ENCODE data around the gene LTBP2.
"Not testable (repeated sequence)": the region's sequence is repeated elsewhere in the genome, so short reads cannot be mapped to it uniquely, and the experiment has no call there.

Gene LTBP2

GRCh38 chr14:74538411-74539391 lies 73.3 kb downstream of the LTBP2 start:
- no peak for TF ChIP-seq POLR2AphosphoS5 (IDR thresholded peaks at IDR 0.05; ENCODE audit: low read depth, low read length)
- no peak for TF ChIP-seq TAF1 (IDR thresholded peaks at IDR 0.05; ENCODE audit: borderline replicate concordance, low read depth, low read length)
- no peak for TF ChIP-seq POLR2A (IDR thresholded peaks at IDR 0.05; ENCODE audit: low read depth, low read length)
- FAIRE-seq (no peak), DNase-seq (ENCODE audit: insufficient read length) (no peak)

GRCh38 chr14:74536336-74536735 lies 75.7 kb downstream of the LTBP2 start:
- not testable (repeated sequence) for FAIRE-seq

GRCh38 chr14:74535756-74536325 lies 76.2 kb downstream of the LTBP2 start:
- DNase-seq (ENCODE audit: insufficient read length) (no peak), FAIRE-seq (no peak)
- no peak for TF ChIP-seq POLR2AphosphoS5 (IDR thresholded peaks at IDR 0.05; ENCODE audit: low read depth, low read length)
- TF ChIP-seq POLR2A (IDR thresholded peaks at IDR 0.05; ENCODE audit: low read depth, low read length) = no peak
- no peak for TF ChIP-seq TAF1 (IDR thresholded peaks at IDR 0.05; ENCODE audit: borderline replicate concordance, low read depth, low read length)

More at GRCh38 chr14:74536336-74536735, 75.7 kb downstream of the LTBP2 start:
- DNase-seq (ENCODE audit: insufficient read length) = not testable (repeated sequence)

- TF ChIP-seq POLR2AphosphoS5 (IDR thresholded peaks at IDR 0.05; ENCODE audit: low read depth, low read length) (no peak), POLR2A (IDR thresholded peaks at IDR 0.05; ENCODE audit: low read depth, low read length) (no peak), TAF1 (IDR thresholded peaks at IDR 0.05; ENCODE audit: borderline replicate concordance, low read depth, low read length) (no peak)
- FAIRE-seq = no peak
Measured at GRCh38 chr14:74533576-74533975, 78.5 kb downstream of the LTBP2 start.

GRCh38 chr14:74532246-74532645 lies 79.8 kb downstream of the LTBP2 start:
- no peak for DNase-seq (ENCODE audit: insufficient read length)
- no peak for TF ChIP-seq POLR2AphosphoS5 (IDR thresholded peaks at IDR 0.05; ENCODE audit: low read depth, low read length)
- TF ChIP-seq TAF1 (IDR thresholded peaks at IDR 0.05; ENCODE audit: borderline replicate concordance, low read depth, low read length) = no peak
- TF ChIP-seq POLR2A (IDR thresholded peaks at IDR 0.05; ENCODE audit: low read depth, low read length) = no peak
- no peak for FAIRE-seq

More at GRCh38 chr14:74533576-74533975, 78.5 kb downstream of the LTBP2 start:
- DNase-seq (ENCODE audit: insufficient read length) = no peak

GRCh38 chr14:74531467-74531866 lies 80.6 kb downstream of the LTBP2 start:
- no peak for DNase-seq (ENCODE audit: insufficient read length)
- TF ChIP-seq POLR2A (IDR thresholded peaks at IDR 0.05; ENCODE audit: low read depth, low read length) (no peak), TAF1 (IDR thresholded peaks at IDR 0.05; ENCODE audit: borderline replicate concordance, low read depth, low read length) (no peak), POLR2AphosphoS5 (IDR thresholded peaks at IDR 0.05; ENCODE audit: low read depth, low read length) (no peak)
- FAIRE-seq = no peak

GRCh38 chr14:74531006-74531405 lies 81.0 kb downstream of the LTBP2 start:
- TF ChIP-seq POLR2A (IDR thresholded peaks at IDR 0.05; ENCODE audit: low read depth, low read length) (no peak), POLR2AphosphoS5 (IDR thresholded peaks at IDR 0.05; ENCODE audit: low read depth, low read length) (no peak), TAF1 (IDR thresholded peaks at IDR 0.05; ENCODE audit: borderline replicate concordance, low read depth, low read length) (no peak)
- FAIRE-seq = no peak
- no peak for DNase-seq (ENCODE audit: insufficient read length)

GRCh38 chr14:74528886-74529285 lies 83.2 kb downstream of the LTBP2 start:
- FAIRE-seq (no peak), DNase-seq (ENCODE audit: insufficient read length) (no peak)
- TF ChIP-seq POLR2A (IDR thresholded peaks at IDR 0.05; ENCODE audit: low read depth, low read length) (no peak), POLR2AphosphoS5 (IDR thresholded peaks at IDR 0.05; ENCODE audit: low read depth, low read length) (no peak), TAF1 (IDR thresholded peaks at IDR 0.05; ENCODE audit: borderline replicate concordance, low read depth, low read length) (no peak)

GRCh38 chr14:74528406-74528805 lies 83.6 kb downstream of the LTBP2 start:
- DNase-seq (ENCODE audit: insufficient read length) (no peak), FAIRE-seq (no peak)
- TF ChIP-seq POLR2AphosphoS5 (IDR thresholded peaks at IDR 0.05; ENCODE audit: low read depth, low read length) (no peak), TAF1 (IDR thresholded peaks at IDR 0.05; ENCODE audit: borderline replicate concordance, low read depth, low read length) (no peak), POLR2A (IDR thresholded peaks at IDR 0.05; ENCODE audit: low read depth, low read length) (no peak)

- DNase-seq (ENCODE audit: insufficient read length) (no peak), FAIRE-seq (no peak)
- TF ChIP-seq POLR2AphosphoS5 (IDR thresholded peaks at IDR 0.05; ENCODE audit: low read depth, low read length) = no peak
- TF ChIP-seq POLR2A (IDR thresholded peaks at IDR 0.05; ENCODE audit: low read depth, low read length) = no peak
Measured at GRCh38 chr14:74527736-74528280, 84.2 kb downstream of the LTBP2 start.

GRCh38 chr14:74526854-74527585 lies 85.0 kb downstream of the LTBP2 start:
- DNase-seq (ENCODE audit: insufficient read length) (no peak), FAIRE-seq (no peak)
- no peak for TF ChIP-seq POLR2A (IDR thresholded peaks at IDR 0.05; ENCODE audit: low read depth, low read length)

Data from GM12892 (cell line).